Measurements from ENCODE around the gene EPG5. TPM values are rescaled to one million over a fixed set of nuclear protein-coding genes. Genes with fewer than 3 reads are reported as not detected.

EPG5 gene
- total RNA-seq = 10 to 100 TPM; 24.8 to 25.1 TPM

GRCh38 chr18:45967007-45967706, at the start of gene EPG5:
Gene EPG5 (minus strand): TSS chr18:45967329. CDS start chr18:45967239, 90 bp downstream.

DNA sequence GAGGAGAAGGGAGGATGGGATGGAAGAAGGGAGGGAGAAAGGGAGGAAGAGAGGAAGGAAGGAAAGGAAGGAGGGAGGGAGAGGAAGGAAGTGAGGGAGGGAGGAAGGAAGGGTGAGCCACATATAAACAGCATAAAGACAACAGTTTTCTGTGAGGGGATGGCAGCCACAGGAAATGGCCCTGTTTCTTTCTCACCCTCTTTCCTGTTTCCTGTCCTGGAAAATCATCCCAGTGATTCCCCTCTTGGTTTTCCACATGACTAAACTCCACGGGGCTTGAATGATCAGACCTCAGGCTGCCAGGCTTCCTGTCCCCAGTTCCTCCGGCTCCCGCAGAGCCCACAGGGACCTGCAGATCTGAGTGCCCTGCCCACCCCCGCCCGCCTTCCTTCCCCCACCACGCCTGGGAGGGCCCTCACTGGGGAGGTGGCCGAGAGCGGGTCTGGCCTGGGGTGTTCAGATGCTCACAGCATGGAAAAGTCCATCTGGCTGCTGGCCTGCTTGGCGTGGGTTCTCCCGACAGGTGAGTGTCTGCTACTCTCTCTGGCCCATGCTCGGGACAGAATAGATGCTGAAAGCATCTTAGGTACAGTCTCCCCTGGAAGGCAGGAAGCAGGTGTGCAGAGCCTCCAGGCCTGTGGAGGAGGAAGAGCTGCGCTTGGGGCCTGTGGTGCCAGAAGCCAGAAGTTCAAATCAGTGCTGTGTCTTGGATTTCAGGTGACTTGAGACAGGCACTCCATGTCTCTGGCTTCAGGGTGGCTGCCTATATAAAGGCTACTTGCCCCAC, 141.7 kb downstream of the EPG5 start, which contains the start of gene SIGLEC15:
Gene SIGLEC15 (plus strand): TSS at position 418 of the 787 bp plus-strand sequence. CDS start 54 bp downstream, at position 472.

Other genes with a start within 250 kb of the EPG5 start
- gene SLC14A1, start 243.1 kb downstream of the EPG5 start, total RNA-seq = 1 to 10 TPM; 2.5 to 3.3 TPM
- gene SIGLEC15, start 141.7 kb downstream of the EPG5 start, total RNA-seq = not detected
- gene PSTPIP2, start 104.9 kb upstream of the EPG5 start, total RNA-seq = 10 to 100 TPM; 11.3 to 12.8 TPM
- gene ATP5F1A, start 131.0 kb upstream of the EPG5 start, total RNA-seq = 100 to 1,000 TPM; 309 to 311 TPM
- 10 to 100 TPM; 47.5 to 49.7 TPM for gene HAUS1, start 137.1 kb upstream of the EPG5 start, total RNA-seq